T-helper 2 cell (primary cell): ENCODE results near the gene COA1.
A peak's percentile ranks its signal among the peaks of the same experiment; 100 is the strongest.
"Not testable (repeated sequence)": the region's sequence is repeated elsewhere in the genome, so short reads cannot be mapped to it uniquely, and the experiment has no call there.

Source experiments
- DNase-seq, 5 experiments: peaks; one replicate each; pipeline versions ENCODE4 v3.0.0 to v3.0.0-alpha.2; 2012 to 2022

Gene COA1

GRCh38 chr7:43726466-43726865 lies 2.9 kb downstream of the COA1 start:
- no peak for DNase-seq

DNA sequence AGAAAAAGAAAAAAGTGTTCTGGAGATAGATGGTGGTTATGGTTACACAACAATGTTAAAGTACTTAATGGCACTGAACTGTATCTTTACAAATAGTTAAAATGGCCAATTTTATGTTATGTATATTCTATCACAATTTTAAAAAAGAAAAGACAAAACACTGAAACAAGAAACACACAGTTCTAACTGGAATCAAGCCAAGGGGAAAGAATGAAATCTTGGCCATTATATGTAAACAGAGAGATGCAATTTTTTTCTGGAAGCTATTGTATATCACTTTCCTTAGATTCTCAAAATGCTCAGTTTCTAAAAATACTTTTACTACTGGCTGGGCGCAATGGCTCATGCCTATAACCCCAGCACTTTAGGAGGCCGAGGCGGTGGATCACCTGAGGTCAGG lies 4.1 kb downstream of the COA1 start:
- no peak for DNase-seq

- DNase-seq = no peak
These were observed 6.3 kb downstream of the COA1 start for GRCh38 chr7:43723007-43723341.

GRCh38 chr7:43721193-43721806 lies 8.0 kb downstream of the COA1 start:
- peak in 2 of 5 experiments; percentile 22 to 58 for DNase-seq

- DNase-seq = no peak
These were observed 12.7 kb downstream of the COA1 start for GRCh38 chr7:43716598-43716997.

- DNase-seq = not testable (repeated sequence)
These were observed 13.4 kb downstream of the COA1 start for GRCh38 chr7:43715966-43716365.

- no peak for DNase-seq
These were observed 17.8 kb downstream of the COA1 start for GRCh38 chr7:43711503-43711902.

DNA sequence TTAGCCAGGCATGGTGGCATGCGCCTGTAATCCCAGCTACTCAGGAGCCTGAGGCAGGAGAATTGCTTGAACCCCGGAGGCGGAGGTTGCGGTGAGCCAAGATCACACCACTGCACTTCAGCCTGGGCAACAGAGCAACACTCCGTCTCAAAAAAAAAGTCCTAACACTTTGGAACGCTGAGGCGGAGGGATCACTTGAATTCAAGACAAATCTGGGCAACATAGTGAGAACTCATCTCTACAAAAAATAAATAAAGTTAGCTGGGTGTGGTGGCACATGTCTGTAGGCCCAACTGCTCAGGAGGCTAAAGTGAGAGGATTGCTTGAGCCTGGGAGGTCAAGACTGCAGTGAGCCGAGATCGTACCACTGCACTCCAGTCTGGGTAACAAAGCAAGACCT lies 21.3 kb downstream of the COA1 start:
- DNase-seq = not testable (repeated sequence)

DNA sequence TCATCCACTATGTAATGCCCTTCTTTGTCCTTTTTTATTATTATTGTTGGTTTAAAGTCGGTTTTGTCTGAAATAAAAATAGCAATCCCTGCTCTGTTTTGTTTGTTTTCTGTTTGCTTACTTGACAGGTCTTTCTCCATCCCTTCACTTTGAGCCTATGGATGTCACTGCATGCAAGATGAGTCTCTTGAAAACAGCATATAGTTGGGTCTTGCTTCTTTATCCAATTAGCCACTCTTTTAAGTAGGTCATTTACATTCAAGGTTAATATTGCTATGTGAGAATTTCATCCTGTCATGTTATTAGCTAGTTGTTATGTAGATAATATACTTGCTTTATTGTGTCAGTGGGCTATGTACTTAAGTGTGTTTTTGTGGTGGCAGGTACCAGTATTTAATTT lies 25.8 kb downstream of the COA1 start:
- no peak for DNase-seq

GRCh38 chr7:43702974-43703373 lies 26.3 kb downstream of the COA1 start:
- no peak for DNase-seq

- DNase-seq = no peak
These were observed 27.4 kb downstream of the COA1 start for GRCh38 chr7:43701929-43702328.

- no peak for DNase-seq
These were observed 27.8 kb downstream of the COA1 start for GRCh38 chr7:43701500-43701854.

GRCh38 chr7:43700646-43701499 lies 28.4 kb downstream of the COA1 start:
- no peak for DNase-seq

DNA sequence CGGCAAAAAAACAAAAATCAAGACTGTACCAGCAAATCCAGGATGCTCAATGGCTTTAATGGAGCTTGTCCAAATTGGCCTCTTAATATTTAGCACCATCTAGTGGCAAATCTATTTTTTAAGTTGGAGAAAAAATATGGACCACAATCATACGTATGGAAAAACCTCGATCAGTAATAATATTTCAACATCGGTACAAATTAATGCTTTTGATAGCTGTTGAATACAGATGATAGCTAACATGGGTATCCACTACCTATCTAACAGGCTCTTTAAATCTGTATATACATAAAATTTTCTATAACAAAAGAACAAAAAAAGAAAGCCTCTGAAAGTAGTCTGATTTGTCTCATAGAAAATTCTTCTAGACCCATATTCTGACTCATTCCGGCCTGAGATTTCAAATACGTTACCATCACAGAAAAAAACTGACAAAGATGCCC lies 29.2 kb downstream of the COA1 start:
- DNase-seq = peak in 2 of 5 experiments; percentile 46 to 67

GRCh38 chr7:43698460-43699255 lies 30.7 kb downstream of the COA1 start:
- DNase-seq = no peak

DNA sequence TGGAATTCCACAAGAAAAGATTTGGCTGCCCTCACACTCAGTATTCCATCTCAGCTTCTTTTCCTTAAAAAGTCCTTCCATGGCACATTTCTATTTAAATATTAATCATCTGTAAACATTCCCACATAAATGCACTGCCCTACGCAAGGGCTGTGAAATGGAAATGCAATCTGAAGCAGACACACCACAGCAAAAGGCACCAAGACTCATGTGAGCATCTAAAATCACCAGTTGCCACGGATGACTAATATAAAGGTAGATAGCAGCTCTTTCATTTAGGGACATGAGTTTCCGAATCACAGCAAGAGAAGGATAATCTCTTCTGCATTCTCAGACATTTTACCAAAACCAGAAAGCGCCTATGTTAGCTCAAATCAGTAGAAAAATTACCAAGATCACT lies 31.6 kb downstream of the COA1 start:
- DNase-seq = no peak

GRCh38 chr7:43695365-43695764 lies 34.0 kb downstream of the COA1 start:
- DNase-seq = no peak

GRCh38 chr7:43694399-43694748 lies 34.9 kb downstream of the COA1 start:
- no peak for DNase-seq

- DNase-seq = no peak
These were observed 35.5 kb downstream of the COA1 start for GRCh38 chr7:43693687-43694398.

- no peak for DNase-seq
These were observed 36.5 kb downstream of the COA1 start for GRCh38 chr7:43692582-43693373.

DNA sequence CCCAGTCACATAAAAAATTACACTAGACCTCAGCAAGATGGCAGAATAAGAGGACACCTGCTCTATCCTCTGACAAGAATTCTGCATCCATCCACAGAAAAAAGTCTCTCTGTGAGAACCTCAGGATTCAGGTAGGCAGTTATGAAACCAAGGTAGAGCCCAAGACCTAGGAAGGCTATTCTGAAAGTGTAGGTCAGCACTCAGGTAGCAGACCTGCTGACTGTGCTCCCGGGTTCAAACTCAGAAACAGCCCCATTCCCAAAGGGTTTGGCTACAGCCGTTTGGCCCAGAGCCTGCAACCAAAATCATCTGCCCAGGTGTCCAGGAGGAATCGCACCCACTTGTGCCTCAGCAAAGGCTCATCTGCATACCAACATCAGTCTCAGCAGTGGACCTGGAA lies 37.7 kb downstream of the COA1 start:
- no peak for DNase-seq

DNA sequence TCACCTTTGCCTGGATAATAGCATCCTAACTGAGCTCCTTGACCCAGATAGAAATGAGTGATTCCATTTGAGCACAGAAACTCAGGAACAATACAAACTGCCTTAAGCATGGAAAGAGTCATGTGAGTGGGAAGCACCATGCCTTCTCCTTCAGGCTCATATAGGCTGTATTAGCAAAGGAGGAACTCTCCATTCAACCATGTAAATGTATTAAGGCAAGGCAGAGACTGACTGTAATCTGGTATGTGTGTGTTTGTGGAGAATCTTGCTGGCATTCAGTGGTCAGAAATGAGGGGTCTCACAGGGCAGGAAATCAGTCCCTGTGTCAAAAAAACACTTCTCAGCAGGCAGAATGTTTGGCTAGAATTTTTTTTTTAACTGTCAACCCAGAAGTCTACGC lies 40.2 kb downstream of the COA1 start:
- DNase-seq = no peak
